Measurements from ENCODE around the gene TPGS2.
A peak's percentile ranks its signal among the peaks of the same experiment; 100 is the strongest.

Gene TPGS2

GRCh38 chr18:36776650-36777049 is 52.2 kb downstream of the TPGS2 start:
- TF ChIP-seq, protein P1, sequence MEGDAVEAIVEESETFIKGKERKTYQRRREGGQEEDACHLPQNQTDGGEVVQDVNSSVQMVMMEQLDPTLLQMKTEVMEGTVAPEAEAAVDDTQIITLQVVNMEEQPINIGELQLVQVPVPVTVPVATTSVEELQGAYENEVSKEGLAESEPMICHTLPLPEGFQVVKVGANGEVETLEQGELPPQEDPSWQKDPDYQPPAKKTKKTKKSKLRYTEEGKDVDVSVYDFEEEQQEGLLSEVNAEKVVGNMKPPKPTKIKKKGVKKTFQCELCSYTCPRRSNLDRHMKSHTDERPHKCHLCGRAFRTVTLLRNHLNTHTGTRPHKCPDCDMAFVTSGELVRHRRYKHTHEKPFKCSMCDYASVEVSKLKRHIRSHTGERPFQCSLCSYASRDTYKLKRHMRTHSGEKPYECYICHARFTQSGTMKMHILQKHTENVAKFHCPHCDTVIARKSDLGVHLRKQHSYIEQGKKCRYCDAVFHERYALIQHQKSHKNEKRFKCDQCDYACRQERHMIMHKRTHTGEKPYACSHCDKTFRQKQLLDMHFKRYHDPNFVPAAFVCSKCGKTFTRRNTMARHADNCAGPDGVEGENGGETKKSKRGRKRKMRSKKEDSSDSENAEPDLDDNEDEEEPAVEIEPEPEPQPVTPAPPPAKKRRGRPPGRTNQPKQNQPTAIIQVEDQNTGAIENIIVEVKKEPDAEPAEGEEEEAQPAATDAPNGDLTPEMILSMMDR (IDR thresholded peaks at IDR 0.05; ENCODE audit: extremely low read depth, insufficient read depth, missing control alignments): no peak
- no peak for DNase-seq (ENCODE audit: low spot score)
- in situ Hi-C loops (cut with MboI; ENCODE audit: low pct_unique_long_range_greater_than_20kb, low sequenced_read_pairs, unreplicated experiment): no loop called here

- TF ChIP-seq, protein P1 (IDR thresholded peaks at IDR 0.05; ENCODE audit: extremely low read depth, insufficient read depth, missing control alignments): no peak
- no peak for DNase-seq (ENCODE audit: low spot score)
- in situ Hi-C loops (cut with MboI; ENCODE audit: low pct_unique_long_range_greater_than_20kb, low sequenced_read_pairs, unreplicated experiment): no loop called here
Measured at GRCh38 chr18:36775396-36775795, 53.4 kb downstream of the TPGS2 start.

DNA sequence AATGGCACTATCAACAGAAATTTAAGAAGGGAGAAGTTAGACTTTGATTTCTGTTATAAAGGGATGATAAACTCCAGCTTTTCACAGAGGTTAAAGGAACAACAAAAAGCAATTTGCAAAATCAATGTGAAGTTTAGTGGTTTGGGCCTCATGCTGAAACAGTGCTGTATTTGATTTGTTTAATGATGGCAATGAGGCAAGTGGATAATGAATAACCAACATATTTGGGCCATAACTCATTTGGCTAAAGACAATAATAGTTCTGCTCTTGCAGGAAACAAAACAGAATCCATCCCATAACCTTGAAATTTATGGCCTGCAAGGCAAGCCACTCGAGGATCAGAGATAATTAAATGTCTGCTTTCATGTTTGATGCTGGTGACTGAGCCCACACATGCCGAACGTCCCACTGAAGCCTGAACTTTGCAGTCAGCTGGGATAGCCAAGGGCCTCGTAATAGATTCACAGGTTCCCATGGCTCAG is 56.5 kb downstream of the TPGS2 start:
- DNase-seq (ENCODE audit: low spot score): no peak
- TF ChIP-seq, protein P1 (IDR thresholded peaks at IDR 0.05; ENCODE audit: extremely low read depth, insufficient read depth, missing control alignments): no peak
- in situ Hi-C loops (cut with MboI; ENCODE audit: low pct_unique_long_range_greater_than_20kb, low sequenced_read_pairs, unreplicated experiment): no loop called here

DNA sequence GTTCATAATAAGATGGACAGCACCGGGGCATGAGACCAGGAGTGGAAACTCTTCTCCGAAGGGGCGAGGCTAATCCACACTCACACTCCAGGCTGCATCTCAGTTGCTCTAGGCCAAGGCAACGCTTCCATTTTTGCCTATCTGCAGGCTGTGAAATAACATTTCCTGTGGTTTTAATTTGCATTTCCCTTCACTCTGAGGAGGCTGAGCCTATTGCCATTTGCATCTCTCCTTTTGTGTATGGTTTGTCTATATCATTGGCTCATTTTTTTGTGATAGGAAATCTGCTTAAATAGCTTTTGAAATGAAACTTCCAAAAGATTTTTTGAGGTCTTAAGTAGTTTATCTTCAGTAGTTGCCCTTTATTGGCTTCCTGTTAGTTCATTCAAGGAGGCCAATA is 57.6 kb downstream of the TPGS2 start:
- TF ChIP-seq, protein P1 (IDR thresholded peaks at IDR 0.05; ENCODE audit: extremely low read depth, insufficient read depth, missing control alignments): no peak
- in situ Hi-C loops (cut with MboI; ENCODE audit: low pct_unique_long_range_greater_than_20kb, low sequenced_read_pairs, unreplicated experiment): no loop called here
- no peak for DNase-seq (ENCODE audit: low spot score)

DNA sequence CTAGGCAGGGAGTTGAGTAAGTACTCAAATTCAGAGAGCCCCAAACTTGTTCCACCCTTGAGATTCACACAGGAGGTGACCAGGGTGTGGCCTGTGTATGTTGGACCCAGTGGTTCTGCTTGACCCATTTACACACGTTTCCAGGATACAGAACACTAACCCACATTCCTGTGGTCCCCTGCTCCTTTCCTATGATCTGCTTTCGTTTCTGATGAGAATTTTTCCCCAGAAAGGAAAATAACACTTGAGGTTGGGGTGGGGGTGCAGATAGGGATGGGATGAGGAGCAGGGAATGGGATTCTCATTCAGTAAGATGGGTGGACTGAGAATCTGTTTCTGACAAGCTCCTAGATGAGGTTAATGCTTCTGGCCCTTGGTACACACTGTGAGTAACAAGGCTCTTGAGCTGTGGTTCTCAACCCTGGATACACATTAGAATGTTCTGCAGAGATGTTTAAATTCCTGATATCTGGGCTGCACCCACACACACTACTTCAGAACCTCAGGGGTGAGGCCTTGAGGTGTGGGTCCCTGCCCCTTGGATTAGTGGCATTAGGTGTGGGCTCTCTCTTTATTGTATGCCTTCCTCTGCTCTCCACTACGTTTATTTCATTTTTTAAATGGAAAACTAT is 58.4 kb downstream of the TPGS2 start:
- TF ChIP-seq, protein P1 (IDR thresholded peaks at IDR 0.05; ENCODE audit: extremely low read depth, insufficient read depth, missing control alignments): no peak
- no peak for DNase-seq (ENCODE audit: low spot score)
- in situ Hi-C loops (cut with MboI; ENCODE audit: low pct_unique_long_range_greater_than_20kb, low sequenced_read_pairs, unreplicated experiment): no loop called here

DNA sequence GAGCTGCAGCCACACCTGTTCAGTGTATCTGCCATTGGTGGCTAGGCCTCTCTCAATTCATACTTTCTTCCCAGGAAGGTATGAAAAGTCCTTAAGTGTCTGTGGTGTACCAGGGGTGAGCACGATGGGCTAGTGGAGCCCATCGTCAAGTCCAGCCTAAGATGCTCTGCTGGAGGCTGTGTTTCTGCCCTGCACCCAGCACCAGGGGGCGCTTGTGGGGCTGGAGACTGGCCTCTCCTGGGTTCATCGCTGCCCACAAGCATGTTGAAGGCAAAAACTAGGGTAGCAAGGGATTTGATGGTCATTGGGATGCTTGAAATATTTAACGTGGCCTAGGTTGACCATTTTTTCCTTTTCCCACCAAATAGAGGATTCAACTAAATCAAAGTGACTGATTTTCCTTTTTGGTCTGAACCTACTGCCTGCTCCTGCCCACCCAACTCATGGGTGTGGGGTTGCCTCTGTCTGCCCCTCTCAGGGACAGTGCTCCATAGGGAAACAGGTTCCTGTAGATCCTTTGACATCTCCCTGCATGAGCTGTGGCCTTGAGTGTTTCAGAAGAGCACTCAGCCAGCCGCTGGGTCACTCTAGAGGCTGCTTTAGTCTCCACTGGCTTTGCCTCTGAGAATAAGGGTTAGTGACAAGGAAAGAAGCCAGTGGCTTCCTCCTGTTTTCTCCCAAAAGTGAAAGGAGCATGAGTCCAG is 59.0 kb downstream of the TPGS2 start:
- in situ Hi-C loops (cut with MboI; ENCODE audit: low pct_unique_long_range_greater_than_20kb, low sequenced_read_pairs, unreplicated experiment): no loop called here
- peak; percentile 34 for DNase-seq (ENCODE audit: low spot score)
- TF ChIP-seq, protein P1 (IDR thresholded peaks at IDR 0.05; ENCODE audit: extremely low read depth, insufficient read depth, missing control alignments): peak; percentile 54

Measured in GM13977 (cell line).